CD4-positive, CD25-positive, alpha-beta regulatory T cell (primary cell): Measurements from ENCODE around the gene TBX2. TPM values are rescaled to one million over a fixed set of nuclear protein-coding genes. Genes with fewer than 3 reads are reported as not detected.

Experiments used
- ATAC-seq, 2 donors: fragments of 150-1000 bp; cut with Tn5 transposase; one replicate each; pipeline ENCODE4 v1.10.0; 2021; ENCODE audit warnings: low read depth in 2 of 2, moderate number of reproducible peaks in 2 of 2, moderate library complexity in 1 of 2
- DNase-seq, 3 donors: peaks; one replicate each; pipeline versions ENCODE4 v3.0.0 to v3.0.0-alpha.2; 2012 to 2022; ENCODE audit warnings: mixed read lengths in 1 of 3
- H3K27ac ChIP-seq: one replicate; pipeline ENCODE4 v1.7.0; 2013; ENCODE audit warnings: mild to moderate bottlenecking, low read length; ENCODE audit not compliant: insufficient read depth, poor library complexity, severe bottlenecking
- H3K27me3 ChIP-seq: one replicate; pipeline ENCODE4 v1.7.0; 2013; ENCODE audit warnings: low read length; ENCODE audit not compliant: control insufficient read depth, insufficient read depth
- H3K36me3 ChIP-seq: one replicate; pipeline ENCODE4 v1.7.0; 2013; ENCODE audit warnings: mild to moderate bottlenecking, low read length, moderate library complexity; ENCODE audit not compliant: control insufficient read depth, insufficient read depth
- H3K4me1 ChIP-seq: 2 replicates; pipeline ENCODE4 v1.7.0; 2013; ENCODE audit warnings: mild to moderate bottlenecking, low read length; ENCODE audit not compliant: insufficient read depth, control insufficient read depth, poor library complexity, severe bottlenecking
- H3K4me3 ChIP-seq: one replicate; pipeline ENCODE4 v1.7.0; 2013; ENCODE audit warnings: low read depth, mild to moderate bottlenecking, low read length, moderate library complexity
- H3K9me3 ChIP-seq, 2 experiments: 1 replicate in 1 of 2; 2 replicates in 1 of 2; pipeline ENCODE4 v1.7.0; 2013; ENCODE audit warnings: low read length in 2 of 2, mild to moderate bottlenecking in 1 of 2, moderate library complexity in 1 of 2; ENCODE audit not compliant: control insufficient read depth in 2 of 2
- H3K27ac Mint-ChIP-seq, 3 donors: one replicate each; pipeline ENCODE4 v1.8.0; 2020 to 2022; ENCODE audit warnings: mild to moderate bottlenecking in 3 of 3, mixed read lengths in 3 of 3, moderate library complexity in 2 of 3
- H3K27me3 Mint-ChIP-seq: one replicate; pipeline ENCODE4 v1.8.0; 2022; ENCODE audit warnings: mild to moderate bottlenecking, mixed read lengths
- H3K36me3 Mint-ChIP-seq: one replicate; pipeline ENCODE4 v1.8.0; 2020; ENCODE audit warnings: mixed read lengths
- H3K4me1 Mint-ChIP-seq, 4 donors: one replicate each; pipeline ENCODE4 v1.8.0; 2020 to 2022; ENCODE audit warnings: mixed read lengths in 4 of 4, mild to moderate bottlenecking in 1 of 4
- H3K4me3 Mint-ChIP-seq, 4 donors: one replicate each; pipeline ENCODE4 v1.8.0; 2020 to 2022; ENCODE audit warnings: mild to moderate bottlenecking in 4 of 4, mixed read lengths in 4 of 4, moderate library complexity in 3 of 4
- H3K9me3 Mint-ChIP-seq, 7 donors: one replicate each; pipeline ENCODE4 v1.8.0; 2020 to 2022; ENCODE audit warnings: mixed read lengths in 7 of 7, mild to moderate bottlenecking in 3 of 7, moderate library complexity in 2 of 7
- polyA plus RNA-seq, 4 donors: library from polyadenylated mRNA; unstranded; fragments of 300-500 nt; fragmentation: Illumina TruSeq; gene quantifications; one replicate each; pipeline ENCODE4 v1.2.3, GENCODE V29; 2021
- total RNA-seq: library from RNA; stranded (reverse); gene quantifications from one replicate; pipeline ENCODE4 v1.2.3, GENCODE V29; 2022

The TBX2 gene
- total and polyA plus RNA-seq, 5 donors from 2014 or later, result not detected

- H3K27ac Mint-ChIP-seq, result no peak within 1 kb of the TSS
- DNase-seq (no peak), ATAC-seq (no peak)
- Histone ChIP-seq H3K4me1 (peaks cover 22% of the 10 kb centered on the region), H3K4me3 (no peak within 1 kb of the TSS), H3K27me3 (peaks cover 34% of the 10 kb centered on the region), H3K36me3 (no peaks in the 10 kb centered on the region), H3K27ac (no peak within 1 kb of the TSS), H3K9me3 (no peaks in the 10 kb centered on the region)
- H3K27me3 Mint-ChIP-seq, result peaks cover 81% of the 10 kb centered on the region
- peak within 1 kb of the TSS in 2 of 4 donors; percentile 73 for H3K4me3 Mint-ChIP-seq
- peaks cover 6 to 34% (median 17%) of the 10 kb centered on the region in 4 donors for H3K4me1 Mint-ChIP-seq
- peaks cover 0 to 2% (median 0%) of the 10 kb centered on the region in 7 donors for H3K9me3 Mint-ChIP-seq
- H3K36me3 Mint-ChIP-seq, result no peaks in the 10 kb centered on the region
Measured at GRCh38 chr17:61452301-61453290, 53.0 kb downstream of the TBX2 start, which contains the start of gene TBX4. Gene TBX4, plus strand, starts transcription at chr17:61452422. Its CDS starts 4,069 bp downstream, at chr17:61456491.

- no peak for DNase-seq
- Histone ChIP-seq H3K4me3 (no peak overlapping the region), H3K27me3 (peaks cover 31% of the 10 kb centered on the region), H3K36me3 (no peaks in the 10 kb centered on the region), H3K27ac (no peak overlapping the region), H3K9me3 (no peaks in the 10 kb centered on the region), H3K4me1 (peaks cover 22% of the 10 kb centered on the region)
- peak overlapping the region in 3 of 4 donors; percentile 30 to 58 (median 33) for H3K4me3 Mint-ChIP-seq
- peaks cover 6 to 42% (median 17%) of the 10 kb centered on the region in 4 donors for H3K4me1 Mint-ChIP-seq
- H3K9me3 Mint-ChIP-seq, result peaks cover 0 to 2% (median 0%) of the 10 kb centered on the region in 7 donors
- ATAC-seq, result no peak
- no peak overlapping the region for H3K27ac Mint-ChIP-seq
- no peaks in the 10 kb centered on the region for H3K36me3 Mint-ChIP-seq
- H3K27me3 Mint-ChIP-seq, result peaks cover 82% of the 10 kb centered on the region
Measured at GRCh38 chr17:61453566-61454380, 54.1 kb downstream of the TBX2 start.

GRCh38 chr17:61454381-61455323, 55.0 kb downstream of the TBX2 start:
- ATAC-seq (no peak), DNase-seq (no peak)
- no peaks in the 10 kb centered on the region for H3K36me3 ChIP-seq
- no peak overlapping the region for H3K27ac ChIP-seq
- peaks cover 83% of the 10 kb centered on the region for H3K27me3 Mint-ChIP-seq
- H3K27ac Mint-ChIP-seq, result no peak overlapping the region
- H3K9me3 ChIP-seq, result no peaks in the 10 kb centered on the region
- H3K4me1 ChIP-seq, result peaks cover 22% of the 10 kb centered on the region
- no peaks in the 10 kb centered on the region for H3K36me3 Mint-ChIP-seq
- peaks cover 0 to 2% (median 0%) of the 10 kb centered on the region in 7 donors for H3K9me3 Mint-ChIP-seq
- H3K4me3 ChIP-seq, result no peak overlapping the region
- H3K27me3 ChIP-seq, result peaks cover 29% of the 10 kb centered on the region
- H3K4me1 Mint-ChIP-seq, result peaks cover 6 to 42% (median 17%) of the 10 kb centered on the region in 4 donors
- H3K4me3 Mint-ChIP-seq, result peak overlapping the region in 2 of 4 donors; percentile 30 to 58

- ATAC-seq (no peak), DNase-seq (no peak)
- Histone ChIP-seq H3K27ac (no peak overlapping the region), H3K9me3 (no peaks in the 10 kb centered on the region), H3K4me3 (no peak overlapping the region), H3K4me1 (peaks cover 22% of the 10 kb centered on the region), H3K36me3 (no peaks in the 10 kb centered on the region), H3K27me3 (peaks cover 26% of the 10 kb centered on the region)
- Mint-ChIP-seq H3K27me3 (peaks cover 84% of the 10 kb centered on the region), H3K9me3 (peaks cover 0 to 2% (median 0%) of the 10 kb centered on the region in 7 donors), H3K4me1 (peaks cover 6 to 42% (median 17%) of the 10 kb centered on the region in 4 donors), H3K4me3 (peak overlapping the region in 2 of 4 donors; percentile 37 to 73), H3K27ac (no peak overlapping the region), H3K36me3 (no peaks in the 10 kb centered on the region)
Measured at GRCh38 chr17:61455324-61456060, 55.8 kb downstream of the TBX2 start.

GRCh38 chr17:61456061-61456681, 56.5 kb downstream of the TBX2 start:
- Mint-ChIP-seq H3K9me3 (peaks cover 0 to 5% (median 0%) of the 10 kb centered on the region in 7 donors), H3K4me1 (peaks cover 6 to 46% (median 20%) of the 10 kb centered on the region in 4 donors), H3K27me3 (peaks cover 84% of the 10 kb centered on the region), H3K27ac (no peak overlapping the region), H3K36me3 (no peaks in the 10 kb centered on the region), H3K4me3 (no peak overlapping the region)
- H3K9me3 ChIP-seq, result no peaks in the 10 kb centered on the region
- H3K27me3 ChIP-seq, result peaks cover 24% of the 10 kb centered on the region
- no peak overlapping the region for H3K4me3 ChIP-seq
- no peaks in the 10 kb centered on the region for H3K36me3 ChIP-seq
- H3K4me1 ChIP-seq, result peaks cover 20% of the 10 kb centered on the region
- H3K27ac ChIP-seq, result no peak overlapping the region
- ATAC-seq (no peak), DNase-seq (no peak)

- Histone ChIP-seq H3K4me1 (peaks cover 15% of the 10 kb centered on the region), H3K27ac (no peak overlapping the region), H3K9me3 (no peaks in the 10 kb centered on the region), H3K36me3 (no peaks in the 10 kb centered on the region), H3K27me3 (peaks cover 24% of the 10 kb centered on the region), H3K4me3 (no peak overlapping the region)
- Mint-ChIP-seq H3K36me3 (no peaks in the 10 kb centered on the region), H3K27ac (no peak overlapping the region), H3K4me1 (peaks cover 6 to 48% (median 20%) of the 10 kb centered on the region in 4 donors), H3K27me3 (peaks cover 87% of the 10 kb centered on the region), H3K4me3 (peak overlapping the region in 2 of 4 donors; percentile 37 to 68), H3K9me3 (peaks cover 0 to 5% (median 0%) of the 10 kb centered on the region in 7 donors)
- ATAC-seq (no peak), DNase-seq (no peak)
Measured at GRCh38 chr17:61456688-61457225, 57.1 kb downstream of the TBX2 start.
